ENCODE data around the gene NMB. TPM values are rescaled to one million over a fixed set of nuclear protein-coding genes. Genes with fewer than 3 reads are reported as not detected.
A peak's percentile ranks its signal among the peaks of the same experiment; 100 is the strongest.
"Not testable (repeated sequence)": the region's sequence is repeated elsewhere in the genome, so short reads cannot be mapped to it uniquely, and the experiment has no call there.

The NMB gene
- polyA plus RNA-seq, 1 of the 3 experiments (the other 2 are of a cell fraction), result 6.5 TPM

GRCh38 chr15:84689858-84690257 is 31.9 kb upstream of the NMB start (continued):
- TF ChIP-seq GATA2 (CRISPR knock-in tag; IDR thresholded peaks at IDR 0.05), result no peak
- TF ChIP-seq SIN3A (IDR thresholded peaks at IDR 0.05; ENCODE audit: borderline replicate concordance, low read depth, low read length), result no peak
- TF ChIP-seq, protein P1, sequence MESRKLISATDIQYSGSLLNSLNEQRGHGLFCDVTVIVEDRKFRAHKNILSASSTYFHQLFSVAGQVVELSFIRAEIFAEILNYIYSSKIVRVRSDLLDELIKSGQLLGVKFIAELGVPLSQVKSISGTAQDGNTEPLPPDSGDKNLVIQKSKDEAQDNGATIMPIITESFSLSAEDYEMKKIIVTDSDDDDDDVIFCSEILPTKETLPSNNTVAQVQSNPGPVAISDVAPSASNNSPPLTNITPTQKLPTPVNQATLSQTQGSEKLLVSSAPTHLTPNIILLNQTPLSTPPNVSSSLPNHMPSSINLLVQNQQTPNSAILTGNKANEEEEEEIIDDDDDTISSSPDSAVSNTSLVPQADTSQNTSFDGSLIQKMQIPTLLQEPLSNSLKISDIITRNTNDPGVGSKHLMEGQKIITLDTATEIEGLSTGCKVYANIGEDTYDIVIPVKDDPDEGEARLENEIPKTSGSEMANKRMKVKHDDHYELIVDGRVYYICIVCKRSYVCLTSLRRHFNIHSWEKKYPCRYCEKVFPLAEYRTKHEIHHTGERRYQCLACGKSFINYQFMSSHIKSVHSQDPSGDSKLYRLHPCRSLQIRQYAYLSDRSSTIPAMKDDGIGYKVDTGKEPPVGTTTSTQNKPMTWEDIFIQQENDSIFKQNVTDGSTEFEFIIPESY (IDR thresholded peaks at IDR 0.05; ENCODE audit: borderline replicate concordance, low read depth), result no peak
- TF ChIP-seq FOXM1 (IDR thresholded peaks at IDR 0.05; ENCODE audit: low read depth), result no peak
- no peak for TF ChIP-seq ELF1 (IDR thresholded peaks at IDR 0.05)
- no peak for TF ChIP-seq POLR2AphosphoS5 (IDR thresholded peaks at IDR 0.05; ENCODE audit: low read depth, low read length)
- no peak for TF ChIP-seq RCOR1 (IDR thresholded peaks at IDR 0.05; ENCODE audit: low read length)
- TF ChIP-seq GABPA (IDR thresholded peaks at IDR 0.05; ENCODE audit: low read depth), result no peak

DNA sequence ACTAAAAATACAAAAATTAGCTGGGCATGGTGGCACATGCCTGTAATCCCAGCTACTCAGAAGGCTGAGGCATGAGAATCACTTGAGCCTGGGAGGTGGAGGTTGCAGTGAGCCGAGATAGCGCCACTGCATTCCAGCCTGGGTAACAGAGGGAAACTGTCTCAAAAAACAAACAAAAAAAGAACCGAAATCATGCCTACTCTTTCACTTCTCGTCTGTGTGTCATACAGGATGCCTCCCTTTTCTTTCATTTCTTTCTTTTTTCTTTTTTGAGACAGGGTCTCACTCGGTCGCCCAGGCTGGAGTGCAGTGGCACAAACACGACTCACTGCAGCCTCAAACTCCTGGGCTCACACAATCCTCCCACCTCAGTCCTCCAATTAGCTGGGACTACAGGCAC is 28.4 kb upstream of the NMB start:
- CTCF ChIA-PET, result not testable (repeated sequence)

DNA sequence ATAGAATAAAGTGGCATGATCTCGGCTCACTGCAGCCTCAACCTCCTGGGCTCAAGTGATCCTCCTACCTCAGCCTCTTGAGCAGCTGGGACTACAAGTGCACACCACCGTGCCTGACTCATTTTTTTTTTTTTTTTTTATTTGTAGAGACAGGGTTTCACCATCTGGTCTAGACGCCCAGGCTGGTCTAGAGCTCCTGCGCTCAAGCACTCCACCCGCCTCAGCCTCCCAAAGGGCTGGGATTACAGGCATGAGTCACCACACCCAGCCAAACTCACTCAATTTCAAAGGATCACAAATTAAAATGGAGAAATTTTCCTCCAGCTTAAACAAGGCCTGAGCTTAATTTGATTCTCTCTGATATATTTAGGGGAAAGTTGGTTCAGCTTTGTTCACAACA is 27.3 kb upstream of the NMB start:
- Histone ChIP-seq H3K9me2 (no peaks in the 10 kb centered on the region), H2AFZ (ENCODE audit: low read depth) (no peak overlapping the region), H3K9me3 (no peaks in the 10 kb centered on the region), H3K27ac (ENCODE audit: low read depth in 2 of 2, low read length in 1 of 2) (peak overlapping the region in 1 of 2 experiments; percentile 56; a peak in 2 of 4 replicates), H3K27me3 (ENCODE audit: insufficient read depth) (no peaks in the 10 kb centered on the region), H3F3A (replicated peaks; ENCODE audit: insufficient read depth) (peaks cover 35% of the 10 kb centered on the region), H3K79me2 (ENCODE audit: insufficient read depth) (peaks cover 72% of the 10 kb centered on the region), H3K4me1 (ENCODE audit: control insufficient read depth in 1 of 2, insufficient read depth in 2 of 2, low read depth in 1 of 2, low read length in 1 of 2) (peaks cover 0 to 4% of the 10 kb centered on the region in 2 experiments; a peak in 1 of 4 replicates), H3K9ac (no peak overlapping the region), H3K4me2 (no peak overlapping the region), H3K36me3 (replicated peaks in 1 of 2; ENCODE audit: control insufficient read depth in 1 of 2, insufficient read depth in 2 of 2, low read length in 1 of 2) (peaks cover 15 to 81% of the 10 kb centered on the region in 2 experiments), H3K4me3 (ENCODE audit: low read depth in 2 of 2, low read length in 1 of 2) (no peak overlapping the region), H4K20me1 (ENCODE audit: insufficient read depth) (peaks cover 4% of the 10 kb centered on the region; the same call in 1 of the 2 replicates)
- 31% methylated on average over 5 of the region's 5 CpGs for WGBS (ENCODE audit: low lambda C conversion rate)
- ChIA-PET CTCF (no interaction called here), POLR2A (no interaction called here)
- no peak for DNase-seq
- TF ChIP-seq POLR2AphosphoS5 (IDR thresholded peaks at IDR 0.05; ENCODE audit: low read depth, low read length) (no peak), TAF1 (IDR thresholded peaks at IDR 0.05; ENCODE audit: borderline replicate concordance, low read depth, low read length) (no peak), FOSL2 (IDR thresholded peaks at IDR 0.05; ENCODE audit: borderline replicate concordance, low read depth) (peak; percentile 80), PBX3 (IDR thresholded peaks at IDR 0.05) (peak; percentile 80), TEAD4 (IDR thresholded peaks at IDR 0.05; ENCODE audit: borderline replicate concordance, insufficient read depth) (no peak), EZH2phosphoT487 (IDR thresholded peaks at IDR 0.05; ENCODE audit: borderline replicate concordance, low read depth) (no peak), RXRA (IDR thresholded peaks at IDR 0.05; ENCODE audit: borderline replicate concordance, low read depth) (no peak), IRF3 (IDR thresholded peaks at IDR 0.05; ENCODE audit: low read depth, low read length) (no peak), NFIC (IDR thresholded peaks at IDR 0.05; ENCODE audit: borderline replicate concordance) (no peak), FOXJ3 (CRISPR knock-in tag; IDR thresholded peaks at IDR 0.05) (no peak), TCF12 (IDR thresholded peaks at IDR 0.05) (peak; percentile 39), RCOR1 (IDR thresholded peaks at IDR 0.05; ENCODE audit: low read length) (no peak), GABPA (IDR thresholded peaks at IDR 0.05; ENCODE audit: low read depth) (no peak)
- TF ChIP-seq, protein P2, sequence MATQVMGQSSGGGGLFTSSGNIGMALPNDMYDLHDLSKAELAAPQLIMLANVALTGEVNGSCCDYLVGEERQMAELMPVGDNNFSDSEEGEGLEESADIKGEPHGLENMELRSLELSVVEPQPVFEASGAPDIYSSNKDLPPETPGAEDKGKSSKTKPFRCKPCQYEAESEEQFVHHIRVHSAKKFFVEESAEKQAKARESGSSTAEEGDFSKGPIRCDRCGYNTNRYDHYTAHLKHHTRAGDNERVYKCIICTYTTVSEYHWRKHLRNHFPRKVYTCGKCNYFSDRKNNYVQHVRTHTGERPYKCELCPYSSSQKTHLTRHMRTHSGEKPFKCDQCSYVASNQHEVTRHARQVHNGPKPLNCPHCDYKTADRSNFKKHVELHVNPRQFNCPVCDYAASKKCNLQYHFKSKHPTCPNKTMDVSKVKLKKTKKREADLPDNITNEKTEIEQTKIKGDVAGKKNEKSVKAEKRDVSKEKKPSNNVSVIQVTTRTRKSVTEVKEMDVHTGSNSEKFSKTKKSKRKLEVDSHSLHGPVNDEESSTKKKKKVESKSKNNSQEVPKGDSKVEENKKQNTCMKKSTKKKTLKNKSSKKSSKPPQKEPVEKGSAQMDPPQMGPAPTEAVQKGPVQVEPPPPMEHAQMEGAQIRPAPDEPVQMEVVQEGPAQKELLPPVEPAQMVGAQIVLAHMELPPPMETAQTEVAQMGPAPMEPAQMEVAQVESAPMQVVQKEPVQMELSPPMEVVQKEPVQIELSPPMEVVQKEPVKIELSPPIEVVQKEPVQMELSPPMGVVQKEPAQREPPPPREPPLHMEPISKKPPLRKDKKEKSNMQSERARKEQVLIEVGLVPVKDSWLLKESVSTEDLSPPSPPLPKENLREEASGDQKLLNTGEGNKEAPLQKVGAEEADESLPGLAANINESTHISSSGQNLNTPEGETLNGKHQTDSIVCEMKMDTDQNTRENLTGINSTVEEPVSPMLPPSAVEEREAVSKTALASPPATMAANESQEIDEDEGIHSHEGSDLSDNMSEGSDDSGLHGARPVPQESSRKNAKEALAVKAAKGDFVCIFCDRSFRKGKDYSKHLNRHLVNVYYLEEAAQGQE (IDR thresholded peaks at IDR 0.05; ENCODE audit: low read depth, low read length), result no peak

More for the DNA sequence above, 28.4 kb upstream of the NMB start:
- Histone ChIP-seq H3K79me2 (ENCODE audit: insufficient read depth) (peaks cover 74% of the 10 kb centered on the region), H3K36me3 (replicated peaks in 1 of 2; ENCODE audit: control insufficient read depth in 1 of 2, insufficient read depth in 2 of 2, low read length in 1 of 2) (peaks cover 15 to 84% of the 10 kb centered on the region in 2 experiments), H3K27ac (ENCODE audit: low read depth in 2 of 2, low read length in 1 of 2) (peak overlapping the region in 1 of 2 experiments; percentile 56; a peak in 1 of 4 replicates), H3F3A (replicated peaks; ENCODE audit: insufficient read depth) (peaks cover 35% of the 10 kb centered on the region)
- POLR2A ChIA-PET; H3K4me2 ChIP-seq; H3K4me3 ChIP-seq (ENCODE audit: low read depth in 2 of 2, low read length in 1 of 2); H3K4me1 ChIP-seq (ENCODE audit: control insufficient read depth in 1 of 2, insufficient read depth in 2 of 2, low read depth in 1 of 2, low read length in 1 of 2); H3K9me3 ChIP-seq; DNase-seq; H2AFZ ChIP-seq (ENCODE audit: low read depth); H3K27me3 ChIP-seq (ENCODE audit: insufficient read depth); H3K9me2 ChIP-seq; H4K20me1 ChIP-seq (ENCODE audit: insufficient read depth); H3K9ac ChIP-seq: not testable (repeated sequence)
- 93% methylated on average over 7 of the region's 7 CpGs for WGBS (ENCODE audit: low lambda C conversion rate)

Data from SK-N-SH (cell line).